NCI-H2081 treated with DMSO at 0.1 percent for 48 hours (cell line): ENCODE measurements around the gene SH3BGRL3.
"Not testable (repeated sequence)": the region's sequence is repeated elsewhere in the genome, so short reads cannot be mapped to it uniquely, and the experiment has no call there.

Experiments
- DNase-seq: peaks from one replicate; lab custom pipeline; 2025; lab: John Stamatoyannopoulos, UW

The SH3BGRL3 gene

DNA sequence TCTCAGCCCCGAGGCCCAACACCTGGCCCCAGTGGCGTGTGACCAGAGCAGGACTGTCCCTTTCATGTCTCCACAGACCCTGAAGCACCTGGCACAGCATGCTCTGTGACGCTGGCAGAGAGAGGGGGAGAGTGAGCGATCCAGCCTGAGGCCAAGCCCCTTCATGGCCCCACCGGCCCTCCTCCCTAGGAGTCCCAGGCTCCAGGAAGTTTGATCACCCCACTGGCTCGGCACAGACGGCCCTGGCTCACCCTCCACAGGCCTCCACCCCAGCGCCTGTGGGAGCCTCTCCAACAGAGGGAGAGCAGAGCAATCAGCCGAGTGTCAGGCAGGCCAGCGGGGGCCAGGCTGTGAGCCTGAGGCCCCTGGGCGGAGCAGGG lies 11.0 kb downstream of the SH3BGRL3 start:
- no peak for DNase-seq

DNA sequence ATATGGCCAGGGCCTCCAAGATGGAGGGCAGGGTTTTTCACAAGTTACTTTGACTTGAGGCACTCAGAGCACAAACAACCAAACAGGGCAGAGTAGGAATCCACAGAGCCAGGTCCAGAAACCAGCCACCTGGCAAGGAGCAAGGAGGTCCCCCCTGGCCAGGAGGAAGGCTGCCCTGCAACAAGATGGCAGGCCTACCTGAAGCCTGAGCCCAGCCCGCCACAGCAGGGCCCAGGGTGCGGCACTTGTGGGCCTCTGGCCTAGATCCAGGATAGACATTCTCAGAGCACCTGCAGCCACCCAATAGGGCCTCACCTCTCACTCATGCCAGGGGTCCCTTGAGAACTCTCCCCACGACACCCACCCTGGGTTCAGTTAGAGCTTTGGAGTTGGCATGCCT lies 11.5 kb downstream of the SH3BGRL3 start:
- no peak for DNase-seq

DNA sequence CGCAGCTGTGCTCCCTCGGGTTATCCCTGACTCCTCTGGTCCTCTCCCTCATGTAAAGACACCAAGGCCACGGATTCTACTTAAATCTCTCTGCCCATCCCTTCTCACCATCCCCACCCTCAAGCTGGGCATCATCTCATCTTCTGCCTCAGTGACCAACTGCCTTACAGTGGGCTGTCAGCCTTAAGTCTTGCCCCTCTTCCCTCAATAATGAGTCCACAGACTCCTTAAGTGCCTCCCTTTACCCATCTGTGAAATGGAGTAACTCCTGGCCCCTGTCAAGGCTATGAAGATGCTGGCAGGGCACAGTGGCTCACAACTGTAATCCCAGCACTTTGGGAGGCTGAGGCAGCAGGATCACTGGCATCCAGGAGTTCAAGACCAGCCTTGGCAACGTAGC lies 12.1 kb downstream of the SH3BGRL3 start:
- no peak for DNase-seq

DNA sequence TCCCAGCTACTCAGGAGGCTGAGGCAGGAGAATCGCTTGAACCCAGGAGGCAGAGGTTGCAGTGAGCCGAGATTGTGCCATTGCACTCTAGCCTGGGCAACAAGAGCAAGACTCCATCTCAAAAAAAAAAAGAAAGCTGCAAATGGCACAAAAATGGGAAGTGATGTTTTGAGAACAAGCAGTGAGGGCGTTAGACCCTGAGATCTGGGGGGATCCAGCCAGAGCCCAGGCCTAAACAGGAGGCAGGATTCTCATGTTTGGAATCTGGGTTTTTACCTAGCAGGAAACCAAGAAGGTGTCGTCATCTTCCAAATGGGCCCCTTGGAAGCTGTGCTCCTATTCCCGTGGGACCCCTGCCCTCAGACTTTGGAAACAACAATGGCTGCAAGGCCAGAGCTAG lies 12.8 kb downstream of the SH3BGRL3 start:
- not testable (repeated sequence) for DNase-seq

DNA sequence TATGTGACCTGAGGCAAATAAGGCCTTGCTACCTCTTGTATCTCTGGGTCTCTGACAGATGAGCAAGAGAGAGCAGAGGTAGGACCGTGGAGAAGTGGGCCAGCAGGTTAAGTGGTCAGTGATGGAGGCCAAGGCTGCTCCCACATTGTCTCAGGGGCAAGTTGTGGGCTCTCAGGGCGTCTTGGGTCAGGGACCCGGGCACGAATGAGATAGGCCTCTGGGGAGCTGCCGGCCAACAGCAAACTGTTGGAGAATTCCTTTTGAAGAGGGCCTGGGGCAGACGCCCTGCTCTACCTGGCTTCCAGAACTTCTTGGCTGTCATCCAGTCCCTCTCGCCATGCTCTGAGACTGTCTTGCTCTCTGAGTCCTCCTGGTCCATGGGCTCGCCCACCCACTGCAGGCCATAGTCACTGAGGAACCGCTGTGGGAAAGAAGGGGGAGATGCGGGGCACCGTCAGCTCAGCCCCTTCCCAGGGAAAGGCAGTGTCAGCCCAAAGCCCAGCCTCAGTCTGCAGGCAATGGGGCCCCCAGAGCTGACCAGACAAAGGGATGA lies 14.1 kb downstream of the SH3BGRL3 start:
- DNase-seq, result no peak

DNA sequence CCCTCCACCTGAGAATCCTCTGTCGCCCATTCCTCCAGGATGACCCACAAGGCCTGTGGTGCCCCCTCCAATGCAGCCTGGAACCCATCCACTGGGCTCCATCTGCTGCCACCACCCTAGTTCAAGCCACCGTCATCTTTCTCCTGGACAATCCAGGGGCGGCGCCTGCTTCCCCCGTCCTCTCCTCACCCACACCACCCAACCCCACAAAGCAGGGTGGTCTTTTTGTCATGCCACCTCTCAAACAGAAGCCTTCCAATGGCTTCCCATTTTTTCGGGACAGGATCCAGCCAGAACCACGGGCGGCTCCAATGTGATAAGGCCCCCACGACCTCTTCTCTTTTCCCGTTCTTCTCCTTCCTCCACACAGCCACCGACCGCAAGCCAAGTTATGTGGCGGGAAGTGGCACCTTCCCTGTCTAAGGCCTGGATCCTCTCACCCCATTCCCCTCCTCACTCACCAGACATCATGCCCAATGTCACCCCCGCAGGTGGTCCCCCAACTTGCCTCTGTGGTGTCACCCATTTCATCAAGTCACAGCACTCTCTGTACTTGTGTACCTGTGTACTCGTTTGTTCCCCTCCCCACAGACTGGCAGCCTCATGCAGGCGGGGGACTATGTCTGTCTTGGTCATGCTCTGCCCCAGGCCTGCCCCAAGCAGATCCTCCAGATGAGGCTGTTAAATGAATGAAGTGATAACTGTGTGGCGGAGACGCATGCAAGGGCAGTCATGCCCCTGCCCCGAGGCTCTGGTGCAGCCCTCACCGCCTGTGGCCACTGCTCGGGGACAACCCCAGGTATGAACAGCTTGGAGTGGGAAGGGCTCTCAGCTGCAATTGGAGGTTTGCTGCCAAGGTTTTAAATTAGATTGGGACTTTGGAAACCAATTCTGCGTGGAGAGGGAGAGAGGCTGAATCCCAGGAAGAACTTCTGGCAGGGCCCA lies 15.6 kb downstream of the SH3BGRL3 start:
- DNase-seq, result no peak

DNA sequence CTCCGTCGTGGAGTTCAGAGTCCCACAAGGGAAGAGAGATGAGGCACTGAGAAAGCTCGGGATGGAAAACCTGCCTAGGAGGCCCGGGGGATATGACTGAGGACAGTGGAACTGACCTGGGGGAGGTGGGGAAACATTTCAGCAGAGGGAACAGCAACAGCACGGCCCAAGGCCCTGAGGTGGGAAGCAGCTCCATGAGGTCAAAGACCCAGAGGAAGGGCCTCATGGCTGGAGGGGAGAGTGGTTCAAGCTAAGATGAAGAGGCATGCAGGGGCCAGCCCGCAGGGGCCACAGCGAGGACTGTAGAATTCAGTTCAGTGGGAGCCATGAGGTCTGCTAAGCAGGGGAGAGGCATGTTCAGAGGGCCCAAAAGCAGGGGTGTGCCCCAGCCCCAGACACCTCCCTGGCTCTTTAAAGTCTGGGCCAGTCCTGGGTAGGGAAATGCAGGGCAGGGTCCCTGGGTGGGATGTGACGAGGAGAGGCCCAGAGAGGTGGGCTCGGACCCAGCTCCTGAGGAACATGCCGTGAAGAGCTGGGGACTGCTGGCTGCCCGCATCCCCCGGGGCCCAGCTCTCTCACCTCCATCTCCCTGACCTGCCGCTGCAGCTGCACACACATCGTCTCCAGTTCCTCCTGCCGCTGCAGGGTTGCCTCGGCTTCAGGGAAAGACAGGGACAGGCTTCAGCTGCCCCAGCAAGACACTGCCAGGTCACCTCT lies 16.6 kb downstream of the SH3BGRL3 start:
- no peak for DNase-seq

DNA sequence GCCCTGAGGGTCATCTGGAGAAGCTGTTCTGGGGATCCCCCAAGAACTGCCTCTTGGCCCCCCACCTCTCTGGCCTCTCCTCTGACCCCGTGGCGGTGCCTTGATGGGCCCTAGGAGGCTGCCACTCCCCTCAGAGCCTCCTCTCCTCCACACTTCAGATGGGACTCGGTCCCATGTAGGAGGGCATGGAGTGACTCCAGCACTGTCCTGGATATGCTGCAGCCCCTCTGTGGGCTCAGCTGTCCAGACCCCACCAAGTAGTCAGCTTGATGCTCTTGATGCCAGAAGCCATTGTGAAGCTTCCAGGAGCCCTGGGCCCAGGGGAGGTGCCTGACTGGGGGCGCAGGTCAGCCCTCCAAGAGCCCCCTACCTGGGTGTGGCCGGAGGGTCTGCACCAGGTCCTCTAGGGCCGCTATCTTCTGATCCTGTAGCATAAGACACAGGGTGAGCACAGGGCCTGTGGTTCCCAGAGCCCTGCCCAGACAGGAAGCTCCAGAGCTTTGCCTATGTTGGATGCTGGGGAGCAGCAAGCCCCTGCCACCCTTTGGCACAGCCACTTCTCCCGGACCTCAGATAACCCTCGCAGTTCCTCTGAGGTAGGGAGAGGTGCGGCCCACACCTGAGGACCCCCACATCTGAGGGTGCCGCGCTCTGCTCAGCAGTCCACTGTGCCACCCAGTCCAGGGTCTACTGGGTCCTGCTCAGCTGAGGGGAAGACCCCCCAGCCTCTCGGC lies 17.3 kb downstream of the SH3BGRL3 start:
- DNase-seq, result no peak

DNA sequence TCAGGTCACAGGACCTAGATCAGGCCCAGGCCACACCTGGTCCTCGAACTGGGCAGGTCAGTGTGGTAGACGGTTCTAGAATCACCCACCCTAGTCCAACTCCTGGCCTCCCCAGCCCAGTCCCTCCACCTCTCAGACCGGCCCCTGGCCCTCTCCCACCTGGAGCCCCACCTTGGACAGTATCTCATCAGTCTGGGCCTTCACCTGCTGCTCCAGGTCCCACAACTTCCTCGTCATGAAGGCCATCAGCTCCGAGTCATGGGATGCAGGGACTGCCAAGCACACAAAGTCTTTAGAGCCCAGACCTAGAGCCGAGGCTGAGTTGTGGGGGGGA lies 17.9 kb downstream of the SH3BGRL3 start:
- no peak for DNase-seq

DNA sequence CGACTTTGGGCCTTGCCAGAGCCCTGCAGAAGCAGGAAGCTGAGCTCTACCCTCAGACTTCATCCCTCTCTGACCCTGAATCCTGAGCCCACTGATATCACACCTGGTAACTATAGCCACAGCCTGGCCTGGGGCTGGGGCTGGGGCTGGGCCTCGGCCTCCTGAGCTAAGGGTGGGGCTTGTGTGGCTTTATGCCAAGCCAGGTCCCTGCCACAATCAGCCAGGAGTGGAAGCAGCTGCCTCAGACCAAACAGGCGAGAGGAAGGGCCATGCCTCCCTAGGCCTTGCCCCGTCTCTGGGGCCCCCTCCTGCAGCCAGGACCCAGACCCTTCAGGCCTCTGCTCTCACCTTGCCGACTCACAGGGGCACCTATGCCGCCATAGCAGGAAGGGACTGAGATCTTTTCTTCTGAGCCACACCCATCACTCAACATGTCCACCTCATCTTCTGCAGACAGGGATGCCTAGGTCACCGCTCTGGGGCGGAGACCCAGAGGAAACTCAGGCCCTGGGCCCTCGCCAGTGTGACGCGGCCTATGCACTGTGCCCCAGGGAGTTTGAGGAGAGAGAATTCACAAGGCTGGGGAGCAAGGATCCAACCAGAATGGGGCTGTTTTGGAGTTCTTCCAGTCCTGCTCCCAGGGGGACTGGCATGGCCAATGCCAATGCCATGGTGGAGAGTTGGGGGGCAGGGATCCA lies 20.8 kb downstream of the SH3BGRL3 start:
- no peak for DNase-seq

DNA sequence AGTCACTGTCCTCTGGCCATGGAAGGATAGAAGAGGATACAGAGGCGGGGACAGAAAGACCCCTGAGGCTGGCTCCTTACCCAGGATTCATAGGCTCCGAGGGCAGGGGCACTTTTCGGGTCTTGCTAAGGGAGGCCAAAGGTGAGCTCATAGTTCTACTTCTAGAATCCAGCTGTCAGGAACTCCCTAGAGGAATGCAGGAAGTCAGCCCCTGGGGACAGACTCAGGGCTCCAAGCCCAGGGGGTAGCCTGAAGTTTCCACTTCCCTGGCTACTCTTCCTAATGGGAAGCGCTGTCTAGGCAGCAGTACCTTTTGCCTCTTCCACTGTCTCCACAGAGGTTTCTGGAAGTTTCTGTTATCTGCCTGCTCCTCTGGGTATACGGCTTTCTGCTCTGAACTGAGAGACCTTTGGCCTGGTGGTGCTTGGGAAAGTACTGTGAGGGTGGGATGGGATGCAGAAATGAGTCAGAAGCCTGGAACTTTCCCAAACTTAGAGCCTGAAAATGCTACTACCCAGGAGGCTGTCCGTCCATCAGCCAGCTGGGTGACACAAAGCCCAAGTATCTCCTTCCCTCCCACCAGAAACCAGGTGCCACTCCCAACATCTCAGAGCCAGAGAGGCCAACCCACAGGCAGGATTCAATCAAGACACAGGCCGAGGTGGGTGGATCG lies 23.0 kb downstream of the SH3BGRL3 start:
- DNase-seq, result no peak

DNA sequence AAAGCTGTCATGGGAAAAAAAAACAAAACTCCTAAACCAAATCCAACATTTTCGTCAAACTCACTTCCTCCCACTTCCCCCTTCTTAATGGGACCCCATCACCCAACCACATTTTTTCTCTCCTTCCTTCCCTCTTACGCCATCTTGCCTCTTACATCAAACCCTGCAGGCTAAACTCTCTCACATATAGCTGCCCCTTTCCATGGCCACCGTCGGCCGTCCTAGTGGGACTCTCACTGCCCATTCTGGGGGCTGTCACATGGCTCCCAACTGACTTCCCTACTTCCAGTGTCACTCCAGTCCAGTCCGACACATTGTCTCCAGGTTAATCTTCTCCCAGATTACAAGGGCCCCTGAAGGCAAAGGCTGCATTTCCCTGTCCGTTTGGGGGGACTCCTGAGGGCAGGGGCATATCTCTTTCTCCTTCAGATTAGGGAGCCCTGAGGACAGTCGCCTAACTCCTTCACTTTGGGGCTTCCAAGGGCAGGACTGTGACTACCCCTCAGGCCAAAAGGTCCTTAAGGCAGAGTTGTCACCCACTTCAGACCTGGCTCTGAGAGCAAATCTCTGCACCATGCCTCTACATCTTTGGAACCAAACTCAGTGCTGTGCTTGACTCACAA lies 25.9 kb downstream of the SH3BGRL3 start:
- no peak for DNase-seq

DNA sequence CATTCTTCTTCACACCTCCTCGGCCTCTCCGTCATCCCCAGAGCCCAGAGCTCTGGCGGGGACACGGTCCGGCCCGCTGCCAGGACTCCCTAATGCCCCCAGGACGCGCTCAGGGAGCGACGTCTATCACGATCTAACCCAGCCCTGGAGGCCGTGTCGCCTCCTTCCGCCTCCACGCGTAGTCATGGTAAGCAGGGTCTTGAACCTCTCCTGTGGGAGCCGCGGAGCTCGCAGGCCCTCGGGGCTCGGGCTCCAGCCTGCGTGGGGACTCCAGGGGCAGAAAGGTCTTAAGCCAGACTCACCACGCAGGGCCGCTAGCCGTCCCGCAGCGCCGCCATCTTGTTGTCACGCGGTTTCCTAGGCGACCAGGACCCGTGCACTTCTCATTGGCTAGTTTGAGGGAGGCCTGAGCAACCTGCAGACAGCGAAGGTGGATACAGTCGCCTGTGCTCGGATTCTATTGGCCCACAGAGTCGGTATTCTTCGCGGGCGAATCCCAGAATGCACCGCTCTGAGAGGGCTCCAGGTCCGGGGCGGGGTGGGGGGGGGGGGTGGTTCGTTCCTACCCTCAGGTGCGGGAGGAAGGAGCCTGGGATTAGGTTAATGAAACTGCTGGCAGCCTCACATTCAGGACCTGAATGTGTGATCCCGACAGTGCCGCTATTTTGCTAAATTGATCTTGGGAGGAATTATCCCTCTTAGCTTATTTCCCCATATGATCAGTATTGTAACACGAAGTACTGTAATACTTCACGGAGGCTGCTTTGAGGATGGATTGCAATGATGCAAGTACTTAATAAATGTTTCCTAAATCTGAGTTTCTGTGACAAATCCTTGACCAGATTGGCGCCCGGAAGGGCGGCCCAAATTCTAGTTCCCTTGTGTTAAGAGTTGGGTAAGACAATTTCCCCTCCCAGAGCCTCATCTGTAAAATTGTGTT lies 26.7 kb downstream of the SH3BGRL3 start, which contains the start of gene UBXN11:
UBXN11 (minus strand) TSS at position 347 of the 940 bp plus-strand sequence. CDS start 3,753 bp downstream, outside the sequence.
- DNase-seq, result peak; percentile 74

DNA sequence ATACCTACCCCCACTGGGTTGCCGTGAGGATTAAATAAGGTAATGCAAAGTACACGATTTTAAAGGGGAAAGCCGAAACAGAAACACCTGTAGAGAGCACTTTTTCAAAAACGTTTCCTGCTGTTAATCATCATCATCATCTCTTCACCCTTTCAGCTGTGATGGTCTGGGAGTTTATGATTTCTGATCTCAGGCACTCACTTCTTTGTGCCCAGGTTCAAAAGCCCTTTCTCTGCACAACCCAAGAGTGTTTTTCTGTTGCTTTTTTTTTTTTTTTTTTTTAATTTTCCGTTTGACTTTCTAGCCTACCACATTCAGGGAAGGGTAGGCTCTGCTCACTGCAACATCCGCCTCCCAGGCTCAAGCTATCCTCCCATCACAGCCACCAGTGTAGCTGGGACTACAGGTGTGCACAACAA lies 27.5 kb downstream of the SH3BGRL3 start:
- DNase-seq, result no peak

DNA sequence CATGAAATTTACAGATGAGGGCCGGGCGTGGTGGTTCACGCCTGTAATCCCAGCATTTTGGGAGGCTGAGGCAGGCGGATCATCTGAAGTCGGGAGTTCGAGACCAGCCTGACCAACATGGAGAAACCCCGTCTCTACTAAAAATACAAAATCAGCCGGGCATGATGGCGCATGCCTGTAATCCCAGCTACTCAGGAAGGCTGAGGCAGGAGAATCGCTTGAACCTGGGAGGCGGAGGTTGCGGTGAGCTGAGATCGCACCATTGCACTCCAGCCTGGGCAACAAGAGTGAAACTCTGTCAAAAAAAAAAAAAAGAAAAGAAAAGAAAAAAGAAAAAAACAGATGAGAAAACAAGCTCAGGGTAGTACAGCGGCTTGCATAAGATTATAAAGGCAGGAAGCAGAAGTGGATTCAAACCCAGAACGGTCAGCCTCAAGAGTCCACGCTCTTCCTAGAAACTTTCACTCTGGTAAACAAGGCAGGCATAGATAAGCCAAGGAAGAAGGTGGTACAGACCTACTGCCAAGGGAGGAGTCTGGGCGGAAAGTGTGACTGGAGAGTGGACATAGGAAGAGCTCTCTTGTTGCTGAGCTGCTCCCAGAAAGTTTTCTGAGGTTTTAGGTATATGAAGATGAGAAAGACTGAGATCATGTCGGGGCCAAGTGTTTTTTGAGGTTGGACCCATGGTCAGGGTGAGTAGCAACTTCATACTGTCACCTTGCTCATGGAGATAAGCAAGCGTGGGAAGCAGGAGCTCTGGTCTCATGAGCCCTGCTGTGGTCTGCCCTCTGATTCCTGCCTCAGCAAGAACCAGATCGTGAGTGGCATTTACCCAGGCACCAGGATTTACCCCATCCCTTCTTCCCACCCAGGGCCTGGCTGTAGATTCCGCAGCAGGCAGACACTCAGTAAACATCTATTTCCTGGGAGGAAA lies 28.3 kb downstream of the SH3BGRL3 start:
- not testable (repeated sequence) for DNase-seq

DNA sequence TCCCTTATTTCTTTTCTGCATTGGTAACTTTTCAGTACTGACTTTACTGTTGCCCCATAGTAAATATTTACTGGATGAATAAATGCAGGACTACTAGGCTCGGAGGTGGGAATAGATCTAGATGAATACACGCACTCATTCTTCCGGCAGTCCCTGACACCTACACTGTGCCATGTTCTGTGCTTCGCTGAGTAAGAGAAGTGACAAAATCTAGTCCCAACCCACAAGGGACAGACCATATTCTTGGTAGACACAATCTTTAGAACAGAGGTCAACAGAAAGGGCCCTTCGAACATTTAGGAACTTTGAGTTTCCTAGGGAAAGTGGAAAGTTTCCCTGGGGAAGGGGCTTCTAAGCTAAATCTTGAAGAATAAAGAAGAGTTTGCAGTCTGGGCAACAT lies 34.6 kb downstream of the SH3BGRL3 start:
- DNase-seq, result no peak

DNA sequence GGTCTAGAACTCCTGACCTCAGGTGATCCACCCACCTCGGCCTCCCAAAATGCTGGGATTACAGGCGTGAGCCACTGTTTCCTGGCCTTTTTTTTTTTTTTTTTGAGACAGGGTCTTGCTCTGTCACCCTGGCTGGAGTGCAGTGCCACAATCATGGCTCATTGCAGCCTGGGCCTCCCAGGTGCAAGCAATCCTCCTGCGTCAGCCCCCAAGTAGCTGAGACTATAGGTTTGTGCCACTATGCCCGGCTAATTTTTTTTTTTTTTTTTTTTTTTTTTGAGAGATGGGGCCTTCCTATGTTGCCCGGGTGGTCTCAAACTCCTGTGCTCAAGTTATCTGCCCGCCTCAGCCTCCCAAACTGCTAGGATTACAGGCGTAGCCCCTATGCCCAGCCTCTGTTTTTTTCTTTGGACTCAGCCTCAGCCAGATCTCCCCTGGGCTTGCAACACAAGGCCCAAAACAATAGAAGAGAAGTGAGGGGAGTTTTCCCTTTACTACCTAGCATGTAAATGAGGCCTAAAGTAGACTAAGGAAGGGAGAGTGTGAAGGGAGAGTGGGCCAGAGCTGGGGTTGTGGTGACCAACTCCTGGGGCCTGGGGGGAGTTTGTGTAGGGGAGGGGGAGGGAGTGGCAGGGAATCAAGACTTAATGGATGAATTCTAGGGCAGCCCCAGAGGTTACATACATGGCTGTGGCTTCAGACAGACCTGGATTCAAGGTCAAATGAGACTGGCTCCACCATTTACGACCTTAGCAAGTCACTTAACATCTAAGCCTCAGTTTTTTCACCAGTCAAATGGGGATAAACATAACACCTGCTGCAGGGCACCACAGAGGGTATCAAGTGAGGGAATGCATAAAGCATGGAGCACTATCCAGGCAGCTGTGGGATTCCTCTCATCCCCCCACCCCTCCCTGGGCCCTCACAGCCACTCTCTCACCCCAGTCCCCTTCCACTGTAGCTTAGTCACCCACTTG lies 36.3 kb downstream of the SH3BGRL3 start:
- no peak for DNase-seq
